GM21737 (cell line): Measurements from ENCODE around the gene SH2D6.
"Not testable (repeated sequence)": the region's sequence is repeated elsewhere in the genome, so short reads cannot be mapped to it uniquely, and the experiment has no call there.

Source experiments
- ATAC-seq: cut with Tn5 transposase; IDR thresholded peaks from one replicate; pipeline ENCODE4 v1.9.1; 2021; ENCODE audit warnings: mild to moderate bottlenecking, moderate library complexity; ENCODE audit not compliant: unreplicated experiment

The SH2D6 gene

DNA sequence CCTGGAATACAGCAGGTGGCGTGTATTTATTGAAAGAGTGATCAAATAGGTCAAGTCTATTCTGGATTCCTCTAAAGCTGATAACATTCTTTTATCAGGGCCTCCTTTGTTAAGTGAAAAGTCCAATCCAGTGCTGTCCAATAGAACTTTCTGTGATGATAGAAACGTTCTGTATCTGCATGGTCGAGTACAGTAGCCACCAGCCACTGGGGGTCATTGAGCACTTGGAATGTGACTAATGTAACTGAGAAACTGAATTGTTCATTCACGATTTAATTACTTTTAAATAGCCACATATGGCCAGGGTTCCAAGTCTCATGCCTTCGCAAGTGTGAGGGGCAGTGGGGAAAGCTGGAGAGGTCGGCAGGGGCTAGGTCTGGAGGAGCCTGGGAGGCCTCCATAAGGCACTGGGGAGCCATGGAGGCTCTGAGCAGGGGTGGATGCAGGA, 20.5 kb downstream of the SH2D6 start:
- no peak for ATAC-seq

DNA sequence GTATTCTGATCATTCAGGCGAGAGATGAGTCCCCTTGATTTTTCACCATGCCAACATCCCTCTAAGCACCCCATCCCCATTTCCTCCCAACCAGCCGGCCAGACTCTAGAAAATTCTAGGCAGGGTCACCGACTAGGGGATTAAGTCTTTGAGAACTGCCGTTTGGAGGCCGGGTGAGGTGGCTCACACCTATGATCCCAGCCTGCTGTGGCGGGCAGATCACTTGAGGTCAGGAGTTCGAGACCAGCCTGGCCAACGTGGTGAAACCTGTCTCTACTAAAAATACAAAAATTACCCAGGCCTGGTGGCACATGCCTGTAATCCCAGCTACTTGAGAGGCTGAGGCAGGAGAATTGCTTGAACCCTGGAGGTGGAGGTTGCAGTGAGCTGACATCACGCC, 21.1 kb downstream of the SH2D6 start:
- not testable (repeated sequence) for ATAC-seq

DNA sequence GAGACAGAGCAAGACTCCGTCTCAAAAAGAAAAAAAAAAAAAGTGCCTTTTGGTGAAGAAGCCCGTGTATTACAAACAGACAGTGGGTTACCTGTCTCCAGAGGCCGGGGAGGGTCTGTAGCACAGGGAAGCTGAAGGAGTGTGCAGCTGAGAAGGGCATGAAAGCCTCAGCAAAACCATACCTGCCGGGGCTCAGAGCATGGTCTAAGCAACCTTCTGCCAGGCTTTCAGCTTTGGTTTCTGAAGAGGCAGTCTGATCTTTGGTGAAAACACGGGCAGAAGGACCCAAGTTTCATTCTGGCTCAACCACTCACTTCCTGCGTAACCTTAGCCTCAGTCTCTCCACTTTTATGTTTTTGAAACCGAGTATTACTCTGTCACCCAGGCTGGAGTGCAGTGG, 21.5 kb downstream of the SH2D6 start:
- ATAC-seq, result no peak

DNA sequence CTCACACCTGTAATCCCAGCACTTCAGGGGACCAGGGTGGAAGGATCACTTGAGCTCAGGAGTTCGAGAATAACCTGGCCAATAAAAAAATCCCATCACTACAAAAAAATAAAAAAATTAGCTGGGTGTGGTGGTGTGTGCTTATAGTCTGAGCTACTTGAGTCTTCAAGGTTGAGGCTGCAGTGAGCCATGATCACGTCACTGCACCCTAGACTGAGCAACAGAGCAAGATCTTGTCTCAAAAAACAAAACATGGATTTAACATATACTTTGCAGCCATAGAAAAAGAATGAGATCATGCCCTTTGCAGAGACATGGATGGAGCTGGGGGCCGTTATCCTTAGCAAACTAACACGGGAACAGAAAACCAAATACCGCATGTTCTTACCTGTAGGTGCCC, 22.2 kb downstream of the SH2D6 start:
- no peak for ATAC-seq

DNA sequence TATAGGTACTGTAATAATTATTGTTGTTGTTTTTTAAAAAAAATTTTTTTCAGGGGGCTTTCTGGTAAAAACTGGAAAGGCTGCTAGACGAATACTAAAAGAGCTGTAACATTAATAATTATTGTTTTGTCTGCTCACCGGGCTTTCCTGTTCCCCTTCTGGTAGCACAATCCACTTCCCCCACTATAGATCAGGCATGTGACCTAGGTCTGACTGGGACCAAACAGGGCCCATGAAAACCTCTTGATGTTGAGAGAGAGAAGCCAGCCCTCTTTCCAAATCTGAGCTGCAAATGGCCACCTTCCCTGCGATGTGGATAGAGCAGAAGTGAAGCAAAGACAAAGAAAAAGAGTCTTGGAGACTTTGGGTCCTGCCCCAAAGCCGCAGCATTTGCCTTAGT, 23.4 kb downstream of the SH2D6 start:
- no peak for ATAC-seq

DNA sequence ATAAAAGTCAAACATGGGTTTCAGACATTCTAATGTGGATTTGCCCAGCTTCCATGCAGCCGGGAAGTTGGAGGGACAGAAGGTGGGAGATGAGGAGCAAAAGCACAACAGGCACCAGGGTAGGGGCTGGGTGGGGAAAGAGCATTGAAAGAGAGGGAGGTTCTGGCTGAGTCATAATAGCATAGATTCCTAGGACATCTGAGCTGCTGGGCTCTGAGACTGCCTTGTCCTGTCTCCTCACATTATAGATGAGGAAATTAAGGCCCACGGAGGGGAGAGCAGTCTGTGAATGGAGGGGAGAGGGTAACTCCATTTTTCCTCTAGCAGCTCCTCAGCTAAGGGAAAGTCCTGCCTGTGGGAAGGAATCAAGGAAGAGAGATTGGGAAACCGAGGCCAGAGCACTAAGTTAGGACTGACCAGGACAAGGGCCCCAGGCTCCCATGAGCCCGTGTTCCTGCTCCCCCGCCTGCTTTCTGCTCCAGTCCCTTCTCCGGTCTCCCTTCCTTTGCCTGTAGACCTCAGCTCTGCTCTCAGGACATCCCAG, 26.2 kb downstream of the SH2D6 start:
- no peak for ATAC-seq

DNA sequence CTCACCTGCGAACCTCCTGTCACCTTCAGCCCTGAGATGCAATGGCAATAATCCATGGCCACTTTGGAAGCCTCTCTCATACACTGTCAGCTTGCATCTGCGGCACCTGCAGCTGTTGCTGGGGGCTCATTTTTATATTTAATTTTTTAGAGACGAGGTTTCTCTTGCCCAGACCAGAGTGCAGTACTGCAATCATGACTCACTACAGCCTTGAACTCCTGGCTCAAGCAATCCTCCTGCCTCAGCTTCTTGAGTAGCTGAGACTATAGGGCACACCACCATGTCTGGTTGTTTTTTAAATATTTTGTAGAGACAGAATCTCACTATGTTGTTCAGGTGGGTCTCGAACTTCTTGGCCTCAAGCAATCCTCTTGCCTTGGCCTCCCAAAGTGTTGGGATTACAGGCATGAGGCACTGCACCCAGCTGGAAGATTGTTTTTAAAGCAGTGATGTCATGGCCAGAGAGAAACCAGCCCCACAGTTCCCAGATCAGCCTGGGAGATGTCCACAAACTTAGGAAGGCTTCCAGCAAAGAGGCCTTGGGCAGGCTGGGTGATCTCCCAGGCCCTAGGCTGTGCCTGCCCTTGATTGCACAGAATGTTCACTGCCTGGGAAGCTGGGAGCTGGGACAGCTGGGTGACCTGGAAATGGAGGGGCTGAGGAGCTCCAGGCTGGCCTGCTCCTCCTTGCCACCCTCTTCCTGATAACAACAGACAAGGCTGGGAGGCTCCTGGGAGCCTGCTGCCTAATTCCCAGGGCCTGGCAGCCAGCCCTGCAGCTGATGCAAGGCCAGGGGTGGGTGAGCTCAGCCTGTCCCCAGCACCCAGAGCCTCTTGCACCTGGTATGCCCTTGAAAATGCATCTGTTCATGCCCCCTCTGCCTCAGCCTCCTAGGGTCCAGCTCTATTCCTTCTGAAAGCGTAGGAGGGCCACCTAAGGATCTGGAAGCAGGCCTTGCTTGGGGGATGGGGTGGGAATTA, 27.1 kb downstream of the SH2D6 start:
- no peak for ATAC-seq

DNA sequence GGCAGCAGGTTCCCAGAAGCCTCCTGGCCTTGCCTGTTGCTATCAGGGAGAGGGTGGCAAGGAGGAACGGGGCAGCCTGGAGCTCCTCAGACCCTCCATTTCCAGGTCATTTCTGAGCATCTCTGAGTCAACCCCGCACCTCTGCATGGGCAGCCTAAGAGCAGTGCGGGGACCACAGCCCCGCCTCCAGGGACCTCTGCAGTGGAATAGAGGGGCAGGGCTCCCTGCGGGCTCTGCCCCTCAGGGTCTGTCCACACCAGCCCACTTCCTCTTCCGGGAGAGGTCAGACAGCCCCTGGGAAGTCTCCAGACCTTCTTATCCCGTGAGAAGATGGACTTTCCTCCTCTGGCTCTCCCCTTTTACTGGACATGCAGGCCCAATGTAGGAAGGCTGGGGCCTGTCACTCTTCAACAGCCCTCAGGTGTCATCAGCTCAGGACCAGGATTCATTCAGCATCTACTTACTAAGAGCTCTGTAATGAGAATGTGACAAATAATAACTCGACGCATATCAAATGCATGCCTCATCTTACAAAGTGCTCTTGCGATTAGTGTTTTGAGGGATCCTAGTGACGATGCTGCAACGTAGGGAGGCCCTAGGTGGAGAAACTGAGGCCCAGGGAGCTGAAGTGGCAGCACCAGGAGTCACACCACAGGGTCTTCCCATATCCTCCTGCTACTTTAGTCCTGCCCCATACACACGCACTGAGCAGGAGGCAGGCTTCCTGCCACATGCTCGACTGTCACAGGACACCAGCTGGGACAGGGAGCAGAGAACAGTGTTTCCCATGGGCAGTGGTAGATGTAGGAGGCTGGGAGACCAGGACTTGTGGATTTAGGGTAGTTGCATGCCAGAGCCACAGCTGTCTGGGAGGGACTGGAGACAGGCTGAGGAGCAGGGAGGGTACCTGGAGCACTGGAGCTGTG, 28.0 kb downstream of the SH2D6 start:
- ATAC-seq, result no peak

DNA sequence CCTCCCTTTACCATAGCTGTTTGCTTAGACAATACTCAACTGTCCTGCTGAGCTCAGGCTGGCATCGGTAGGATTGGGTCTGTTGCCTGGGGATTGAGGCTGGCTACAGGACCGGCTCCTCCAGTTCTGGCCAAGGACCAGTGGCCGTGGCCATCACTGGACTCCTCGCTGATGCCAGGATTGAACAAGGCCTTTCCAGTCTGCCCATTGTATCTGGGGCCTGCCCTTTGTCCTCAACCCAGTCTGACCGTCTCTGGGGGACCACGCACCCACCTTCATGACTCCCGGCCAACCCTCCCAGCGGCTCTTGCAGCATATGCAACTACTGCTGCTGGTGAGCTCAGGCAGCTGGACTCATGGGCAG, 28.7 kb downstream of the SH2D6 start:
- ATAC-seq, result no peak

DNA sequence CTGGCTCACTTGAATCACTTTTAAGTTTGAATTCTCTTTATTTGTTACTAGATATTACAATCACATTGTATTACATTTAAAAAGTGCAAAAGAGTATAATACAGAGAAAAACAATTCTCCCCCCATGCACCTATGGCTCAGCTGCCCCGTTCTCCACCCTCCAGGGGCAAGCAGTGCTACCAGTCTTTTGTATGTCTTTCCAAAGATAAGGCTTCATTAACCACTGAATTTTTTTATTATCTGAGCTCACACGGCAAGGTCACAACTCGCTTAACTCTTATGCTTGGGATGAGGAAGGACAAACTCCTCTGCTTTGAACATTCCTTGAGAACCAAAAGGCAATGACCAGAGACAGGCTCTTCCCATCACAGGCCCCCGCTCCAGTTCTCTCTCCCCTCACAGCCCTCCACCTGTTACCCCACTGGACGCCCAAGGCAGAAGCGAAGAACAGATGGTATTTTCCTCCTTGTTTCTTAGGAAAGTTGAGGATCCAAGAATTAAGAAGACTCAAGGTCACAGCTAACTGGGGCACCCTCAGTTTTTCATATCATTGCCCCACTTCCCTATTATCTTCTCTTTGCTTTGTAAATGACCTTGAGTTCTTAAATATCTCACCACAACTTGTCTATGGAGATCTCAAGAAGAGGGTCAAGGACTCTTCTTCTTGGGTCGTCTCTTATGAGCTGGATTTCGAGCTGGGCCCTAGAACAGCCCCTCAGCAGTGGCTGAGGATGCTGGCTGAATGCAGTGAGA, 30.1 kb downstream of the SH2D6 start:
- no peak for ATAC-seq

DNA sequence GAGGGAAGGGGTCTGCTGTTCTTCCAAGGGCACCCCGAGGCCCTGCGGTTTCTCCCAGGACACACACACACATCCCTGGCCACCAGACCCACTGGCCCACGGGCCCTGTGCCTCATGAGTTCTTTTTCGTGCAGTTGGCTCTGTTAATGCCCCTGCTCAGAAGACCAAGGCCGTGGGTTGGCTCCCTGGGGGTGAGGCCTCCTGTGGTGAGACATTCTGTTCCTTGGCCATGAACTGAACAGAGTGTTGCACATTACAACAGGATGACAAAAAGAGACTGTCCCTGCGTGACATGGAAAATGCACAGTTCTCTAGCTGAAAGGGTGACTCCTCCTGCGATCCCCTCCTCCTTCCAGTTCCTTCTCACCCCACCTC, 30.7 kb downstream of the SH2D6 start:
- no peak for ATAC-seq

DNA sequence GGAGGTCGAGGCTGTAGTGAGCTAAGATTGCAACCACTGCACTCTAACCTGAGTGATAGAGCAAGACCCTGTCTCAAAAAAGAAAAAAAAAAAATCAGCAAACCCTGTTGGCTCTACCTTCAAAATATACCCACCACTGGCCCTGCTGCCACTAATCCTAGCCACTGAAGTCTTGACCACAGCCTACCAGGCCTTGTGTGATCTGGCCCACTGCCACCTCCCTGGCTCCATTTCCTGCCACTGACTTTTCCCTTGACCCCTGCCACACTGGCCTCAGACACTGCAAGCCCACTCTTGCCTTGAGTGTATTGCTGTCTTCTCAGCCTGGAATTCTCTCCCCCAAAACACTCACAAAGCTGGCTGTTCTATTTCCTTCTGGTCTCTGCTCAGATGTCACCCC, 33.7 kb downstream of the SH2D6 start:
- no peak for ATAC-seq

DNA sequence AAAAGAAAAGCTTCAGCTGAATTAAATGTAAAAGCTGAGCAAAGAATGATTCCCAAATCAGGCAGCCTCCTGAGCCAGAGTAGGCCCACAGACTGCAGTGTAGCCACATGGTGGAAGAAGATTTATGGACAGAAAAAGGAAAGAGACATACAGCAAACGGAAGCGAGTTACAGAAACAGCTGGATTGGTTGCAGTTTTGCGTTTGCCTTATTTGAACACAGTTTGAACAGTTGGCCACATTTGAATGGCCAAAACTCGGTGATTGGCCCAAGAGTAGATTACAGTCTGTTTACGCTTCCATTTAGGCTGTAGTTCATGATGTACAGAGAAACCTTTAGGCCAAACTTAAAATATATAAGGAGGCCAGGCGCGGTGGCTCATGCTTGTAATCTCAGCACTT, 35.1 kb downstream of the SH2D6 start:
- no peak for ATAC-seq

DNA sequence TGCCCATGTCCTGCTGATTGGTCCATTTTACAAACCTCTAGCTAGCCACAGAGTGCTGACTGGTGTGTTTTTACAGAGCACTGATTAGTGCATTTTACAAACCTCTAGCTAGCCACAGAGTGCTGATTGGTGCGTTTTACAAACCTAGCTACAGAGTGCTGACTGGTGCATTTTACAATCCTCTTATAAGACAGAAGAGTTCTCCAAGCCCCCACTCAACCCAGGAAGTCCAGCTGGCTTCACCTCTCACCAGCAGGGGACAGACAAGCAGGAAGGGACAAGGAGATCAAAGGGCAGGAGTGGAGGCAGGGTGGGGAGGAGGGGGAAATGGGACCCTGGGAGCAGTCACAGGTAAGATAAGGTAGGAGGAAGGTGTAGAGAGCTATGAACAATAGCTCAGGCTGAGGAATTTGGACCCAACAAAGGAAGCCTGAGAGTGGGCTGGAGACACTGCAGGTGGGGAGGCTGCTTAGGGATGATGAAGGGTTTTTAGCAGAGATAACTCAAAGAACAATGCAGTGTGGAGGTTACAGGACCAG, 37.1 kb downstream of the SH2D6 start:
- no peak for ATAC-seq

DNA sequence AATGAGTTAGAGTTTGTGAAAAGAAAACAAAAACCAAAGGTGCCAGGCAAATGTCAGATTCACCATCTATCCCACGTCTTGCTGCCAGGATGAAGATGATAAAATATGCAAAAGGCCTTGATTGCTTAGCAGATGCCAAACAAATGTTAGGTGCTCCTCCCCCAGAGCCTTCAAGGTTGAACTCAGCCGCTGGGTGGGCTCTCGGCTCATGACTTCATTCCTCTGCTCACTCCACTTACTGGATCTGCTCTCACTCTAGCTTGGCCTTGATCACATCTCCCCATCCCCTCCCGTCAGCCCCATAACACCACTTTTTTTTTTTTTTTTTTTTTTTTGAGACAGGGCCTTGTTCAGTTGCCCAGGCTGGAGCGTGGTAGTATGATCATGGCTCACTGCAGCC, 38.5 kb downstream of the SH2D6 start:
- ATAC-seq, result no peak

DNA sequence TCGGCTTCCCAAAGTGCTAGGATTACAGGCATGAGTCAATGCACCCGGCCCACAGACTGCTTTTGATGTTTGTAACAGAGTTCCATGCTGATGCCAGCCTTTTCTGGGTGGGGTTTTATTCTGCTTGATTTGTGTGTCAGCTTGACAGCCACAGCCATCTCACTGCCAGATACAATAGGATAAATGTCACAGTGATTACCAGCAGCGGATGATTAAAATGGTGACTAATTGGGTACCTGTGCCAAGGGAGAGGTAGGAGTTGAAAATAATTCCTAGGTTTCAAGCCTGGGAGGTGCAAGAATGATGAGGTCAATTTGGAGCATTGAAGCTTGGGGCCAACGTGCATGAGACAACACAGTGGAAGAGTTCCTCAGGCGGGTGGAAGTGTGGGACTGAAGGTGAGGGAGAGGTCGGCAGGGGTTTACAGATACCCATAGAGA, 39.4 kb downstream of the SH2D6 start:
- no peak for ATAC-seq

DNA sequence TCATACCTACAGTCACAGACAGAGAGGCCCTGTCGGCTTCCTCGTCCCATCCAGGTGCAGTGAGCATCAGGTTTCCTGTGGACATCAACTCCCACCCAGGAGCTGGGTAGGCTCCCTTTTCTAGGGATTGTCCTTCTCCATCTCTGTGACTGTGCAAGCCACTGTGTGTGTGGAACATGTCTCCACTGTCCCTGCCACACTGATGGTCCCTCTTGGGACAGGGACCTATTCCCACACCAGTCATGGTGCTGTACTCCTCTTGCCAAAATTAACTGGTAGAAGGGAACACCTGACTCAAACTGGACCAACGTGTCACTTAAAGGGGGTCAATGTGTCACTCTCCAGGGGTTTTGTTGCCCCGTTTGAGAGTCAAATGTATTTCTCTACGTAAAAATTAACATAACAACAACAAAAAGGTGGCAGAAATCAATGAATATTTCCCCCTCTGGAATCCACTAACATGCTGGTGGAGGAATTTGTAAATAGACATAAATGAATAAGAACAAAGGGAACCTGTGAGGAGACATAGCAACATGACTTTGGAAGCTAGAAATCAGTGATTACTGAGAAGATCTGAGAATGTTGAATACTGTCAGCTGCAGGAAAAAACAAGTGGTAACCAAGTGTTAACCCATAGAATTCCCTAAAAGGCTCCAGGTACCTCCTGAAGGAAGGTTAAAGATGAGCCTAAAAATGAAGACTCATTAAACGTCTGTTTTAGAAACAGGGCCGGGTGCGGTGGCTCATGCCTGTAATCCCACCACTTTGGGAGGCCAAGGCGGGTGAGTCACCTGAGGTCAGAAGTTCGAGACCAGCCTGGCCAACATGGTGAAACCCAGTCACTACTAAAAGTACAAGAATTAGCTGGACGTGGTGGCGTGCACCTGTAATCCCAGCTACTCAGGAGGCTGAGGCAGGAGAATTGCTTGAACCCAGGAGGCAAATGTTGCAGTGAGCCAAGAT, 40.4 kb downstream of the SH2D6 start:
- no peak for ATAC-seq

DNA sequence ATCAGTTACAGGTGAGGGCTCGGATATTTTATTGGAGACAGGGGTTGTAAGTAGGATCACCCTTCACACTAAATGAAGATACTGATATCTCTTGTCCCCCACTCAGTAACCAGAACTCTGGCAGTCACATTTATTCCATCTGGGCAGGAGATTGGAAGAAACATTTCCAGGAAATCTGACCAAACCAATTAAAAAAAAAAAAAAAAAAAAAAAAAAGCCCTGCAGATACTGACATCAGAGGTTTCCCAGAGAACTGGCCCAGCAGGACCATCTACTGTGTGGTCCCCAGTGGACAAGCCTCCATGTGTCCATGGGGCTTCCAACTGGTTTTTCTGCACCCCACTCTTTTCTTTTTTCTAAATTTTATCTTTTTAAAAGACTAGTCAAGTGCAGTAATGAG, 41.3 kb downstream of the SH2D6 start:
- ATAC-seq, result no peak

DNA sequence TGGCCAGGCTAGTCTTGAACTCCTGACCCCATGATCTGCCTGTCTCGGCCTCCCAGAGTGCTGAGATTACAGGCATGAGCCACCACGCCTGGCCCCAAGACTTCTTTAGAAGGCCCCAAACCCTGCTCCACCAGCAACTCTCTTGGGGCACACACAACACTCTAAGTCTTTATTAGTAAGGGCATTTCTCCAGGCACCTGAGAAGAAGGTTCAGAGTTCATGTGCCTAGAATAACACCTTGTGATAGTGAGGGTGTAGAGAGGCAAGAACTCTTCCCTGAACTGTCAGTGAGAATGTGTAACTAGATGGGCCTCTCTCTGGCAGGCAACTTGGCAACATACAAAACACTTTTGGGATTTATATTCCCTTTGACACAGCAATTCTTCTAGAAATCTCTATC, 43.8 kb downstream of the SH2D6 start:
- ATAC-seq, result no peak
